Epithelial cell of proximal tubule (primary cell): ENCODE results near the gene HIRA. TPM values are rescaled to one million over a fixed set of nuclear protein-coding genes. Genes with fewer than 3 reads are reported as not detected.

ENCODE experiments used
- DNase-seq: peaks from one replicate; pipeline ENCODE4 v3.0.0-alpha.2; 2011; ENCODE audit warnings: low read depth
- H3K4me3 ChIP-seq: 2 replicates; pipeline ENCODE4 v1.5.1; 2011; ENCODE audit warnings: low read depth, mild to moderate bottlenecking, low read length
- total RNA-seq: library from RNA; depleted of rRNA; stranded (reverse); fragments of >200 nt; gene quantifications from 2 replicates; pipeline ENCODE4 v1.2.3, GENCODE V29; 2015
- TF ChIP-seq, protein P1 (sequence below): conservative IDR thresholded peaks from 2 replicates; pipeline ENCODE4 v1.5.1; 2012; ENCODE audit warnings: low read depth, mild to moderate bottlenecking, low read length

HIRA gene
- total RNA-seq, 1 donor from 2014 or later: 13.3 TPM

DNA sequence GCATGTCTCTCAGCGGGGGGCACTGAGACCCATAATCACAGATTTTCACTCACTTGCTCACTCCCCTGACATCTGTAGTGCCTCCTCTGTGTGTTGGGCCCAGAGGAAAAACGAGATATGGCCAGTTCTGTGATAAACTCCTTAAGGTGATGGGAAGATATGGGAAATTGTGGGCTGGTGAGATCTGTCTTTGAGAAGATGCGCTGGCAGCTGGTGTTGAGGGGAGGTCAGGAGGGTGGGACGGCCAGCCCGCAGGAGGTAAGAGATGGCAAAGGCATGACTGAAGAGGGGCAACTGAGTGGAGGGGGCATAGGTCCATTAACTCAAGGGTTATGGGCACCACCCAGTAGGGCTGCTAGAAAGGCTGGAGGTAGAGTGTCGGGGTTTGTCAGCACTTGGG is 79.9 kb downstream of the HIRA start:
- H3K4me3 ChIP-seq: no peak overlapping the region
- TF ChIP-seq, protein P1, sequence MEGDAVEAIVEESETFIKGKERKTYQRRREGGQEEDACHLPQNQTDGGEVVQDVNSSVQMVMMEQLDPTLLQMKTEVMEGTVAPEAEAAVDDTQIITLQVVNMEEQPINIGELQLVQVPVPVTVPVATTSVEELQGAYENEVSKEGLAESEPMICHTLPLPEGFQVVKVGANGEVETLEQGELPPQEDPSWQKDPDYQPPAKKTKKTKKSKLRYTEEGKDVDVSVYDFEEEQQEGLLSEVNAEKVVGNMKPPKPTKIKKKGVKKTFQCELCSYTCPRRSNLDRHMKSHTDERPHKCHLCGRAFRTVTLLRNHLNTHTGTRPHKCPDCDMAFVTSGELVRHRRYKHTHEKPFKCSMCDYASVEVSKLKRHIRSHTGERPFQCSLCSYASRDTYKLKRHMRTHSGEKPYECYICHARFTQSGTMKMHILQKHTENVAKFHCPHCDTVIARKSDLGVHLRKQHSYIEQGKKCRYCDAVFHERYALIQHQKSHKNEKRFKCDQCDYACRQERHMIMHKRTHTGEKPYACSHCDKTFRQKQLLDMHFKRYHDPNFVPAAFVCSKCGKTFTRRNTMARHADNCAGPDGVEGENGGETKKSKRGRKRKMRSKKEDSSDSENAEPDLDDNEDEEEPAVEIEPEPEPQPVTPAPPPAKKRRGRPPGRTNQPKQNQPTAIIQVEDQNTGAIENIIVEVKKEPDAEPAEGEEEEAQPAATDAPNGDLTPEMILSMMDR: no peak
- DNase-seq: no peak

DNA sequence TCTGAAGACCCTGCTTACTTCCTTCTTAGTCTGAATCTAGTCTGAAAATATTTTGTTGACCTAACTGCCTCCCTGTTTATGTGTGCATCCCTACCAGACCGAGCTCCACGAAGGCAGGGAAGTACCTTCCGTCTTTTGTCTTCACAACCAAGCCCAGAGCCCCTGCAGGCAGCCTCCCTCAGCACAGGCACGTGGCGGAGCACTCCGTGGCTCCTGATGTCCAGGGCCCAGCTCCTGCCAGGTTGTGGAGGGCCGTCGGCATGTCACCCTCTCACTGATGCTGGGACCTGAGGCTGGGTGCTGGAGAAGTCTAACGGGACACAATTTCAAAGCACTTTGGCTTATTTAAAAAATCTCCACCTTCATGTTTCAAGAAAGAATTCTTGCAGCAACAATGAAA is 80.6 kb downstream of the HIRA start:
- TF ChIP-seq, protein P1: no peak
- H3K4me3 ChIP-seq: no peak overlapping the region
- DNase-seq: no peak

DNA sequence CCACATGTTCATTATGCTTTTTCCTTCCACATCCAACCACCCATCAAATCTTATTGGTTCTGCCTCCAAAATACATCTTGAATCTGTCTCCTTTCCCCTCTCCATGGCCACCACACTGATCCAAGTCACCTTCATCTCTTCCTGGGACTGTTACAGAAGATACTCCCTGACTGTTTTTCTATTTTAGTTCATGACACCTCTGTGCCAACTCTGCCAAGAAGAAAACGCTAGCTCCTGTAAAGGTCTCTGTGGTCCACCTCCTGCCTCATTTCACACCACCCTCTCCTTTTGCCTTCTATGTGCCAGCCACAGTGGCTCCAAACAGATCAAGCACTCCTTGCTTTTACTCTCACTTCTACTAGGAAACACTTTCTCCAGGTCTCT is 81.1 kb downstream of the HIRA start:
- no peak overlapping the region for H3K4me3 ChIP-seq
- TF ChIP-seq, protein P1: no peak
- no peak for DNase-seq

DNA sequence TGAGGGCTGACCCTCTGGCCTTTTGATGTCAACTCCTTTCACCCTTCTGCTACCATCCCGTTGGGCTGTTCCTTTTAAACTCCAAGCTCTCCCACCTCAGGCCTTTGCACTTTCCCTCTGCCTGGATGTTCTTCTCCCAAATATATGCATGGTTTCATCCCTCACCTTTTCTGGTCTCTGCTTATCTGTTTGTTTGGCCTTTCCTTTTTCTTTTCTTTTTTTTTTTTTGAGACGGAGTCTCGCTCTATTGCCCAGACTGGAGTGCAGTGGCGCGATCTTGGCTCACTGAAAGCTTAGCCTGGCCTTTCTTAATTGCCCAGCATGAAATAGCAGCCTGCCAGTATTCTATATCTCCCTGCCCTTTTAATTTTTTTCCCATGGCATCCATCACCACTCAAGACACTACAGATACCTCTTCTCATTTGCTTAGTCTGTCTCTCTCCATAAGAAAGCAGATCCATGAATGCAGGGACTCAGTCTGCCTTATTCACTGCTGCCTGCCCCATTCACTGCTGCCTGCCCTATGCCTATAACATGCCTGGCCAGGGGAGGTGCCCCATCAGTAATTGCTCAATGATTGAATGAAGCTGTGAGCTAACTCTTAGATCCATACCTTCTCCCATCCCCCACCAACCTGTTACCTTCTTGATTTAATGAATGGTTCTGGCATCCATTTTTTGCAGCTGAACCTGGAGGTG is 81.6 kb downstream of the HIRA start:
- TF ChIP-seq, protein P1: no peak
- no peak overlapping the region for H3K4me3 ChIP-seq
- DNase-seq: no peak

DNA sequence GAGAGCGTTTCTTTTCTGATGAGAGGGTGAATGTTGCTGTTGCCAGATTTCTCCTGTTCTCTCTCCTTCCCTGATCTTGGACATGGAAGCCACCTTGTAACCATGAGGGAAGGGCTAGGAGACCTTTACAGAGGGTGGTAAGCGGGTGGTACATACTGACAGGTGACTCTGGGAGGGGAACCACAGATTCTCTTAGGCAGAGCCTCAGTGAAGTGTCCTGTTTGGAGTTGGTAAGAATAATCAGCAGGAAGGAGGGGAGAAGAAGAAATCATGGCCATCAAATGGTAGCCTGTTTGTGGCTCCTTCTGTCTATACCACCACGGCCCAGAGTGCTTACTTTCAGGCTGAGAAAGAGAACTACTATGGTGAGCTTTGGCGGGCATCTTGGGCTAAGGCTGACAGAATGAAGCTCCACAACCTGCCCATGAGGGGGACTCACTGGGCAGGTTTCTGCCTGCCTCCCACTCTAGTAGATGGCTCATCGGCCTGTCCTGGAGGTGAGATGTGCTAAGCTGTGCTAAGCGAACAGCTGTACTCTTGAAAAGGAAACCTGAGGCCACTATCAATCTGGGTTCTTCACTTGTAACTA is 84.8 kb downstream of the HIRA start:
- H3K4me3 ChIP-seq: no peak overlapping the region
- TF ChIP-seq, protein P1: no peak
- no peak for DNase-seq

DNA sequence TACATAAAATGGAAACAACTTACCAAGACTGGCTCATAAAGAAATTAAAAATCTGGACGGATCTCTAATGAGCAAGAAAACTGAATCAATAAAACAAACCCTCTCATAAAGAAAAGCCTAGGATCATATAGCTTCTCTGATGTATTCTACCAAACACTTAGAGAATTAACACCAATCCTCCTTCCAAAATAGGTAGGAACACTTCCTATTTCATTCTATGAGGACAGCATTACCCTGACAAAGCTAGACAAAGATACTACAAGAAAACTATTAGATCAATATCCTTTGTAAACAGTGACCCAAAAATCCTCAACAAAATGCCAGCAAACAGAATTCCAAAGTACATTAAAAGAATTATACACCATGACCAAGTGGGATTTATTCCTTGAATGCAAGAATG is 87.1 kb downstream of the HIRA start:
- DNase-seq: no peak
- TF ChIP-seq, protein P1: no peak
- H3K4me3 ChIP-seq: no peak overlapping the region

DNA sequence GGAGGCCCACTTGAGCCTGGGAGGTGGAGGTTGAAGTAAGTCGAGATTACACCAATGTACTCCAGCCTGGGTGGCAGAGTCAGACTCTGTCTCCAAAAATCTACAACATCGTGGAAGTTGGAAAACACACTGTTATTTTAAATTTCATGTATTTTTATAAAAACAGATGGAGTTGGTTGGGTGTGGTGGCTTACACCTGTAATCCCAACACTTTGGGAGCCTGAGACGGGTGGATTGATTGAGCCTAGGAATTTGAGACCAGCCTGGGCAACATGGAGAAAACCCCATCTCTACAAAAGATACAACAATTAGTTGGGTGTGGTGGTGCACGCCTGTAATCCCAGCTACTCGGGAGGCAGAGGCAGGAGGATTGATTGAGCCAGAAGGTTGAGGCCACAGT is 88.1 kb downstream of the HIRA start:
- no peak overlapping the region for H3K4me3 ChIP-seq
- TF ChIP-seq, protein P1: no peak
- no peak for DNase-seq
